DND-41 (cell line): Measurements from ENCODE around the gene KLF6.

ENCODE experiments used
- ATAC-seq: fragments of 200-7000 bp; cut with Tn5 transposase; 3 replicates; pipeline ENCODE4 v1.9.1; 2021; ENCODE audit warnings: low read depth; ENCODE audit not compliant: insufficient read depth
- DNase-seq: peaks from one replicate; pipeline ENCODE4 v3.0.0-alpha.2; 2020
- H2AFZ ChIP-seq: 2 replicates; pipeline ENCODE4 v1.6.0; 2012; ENCODE audit warnings: low read depth, low read length
- H3K27ac ChIP-seq: 2 replicates; pipeline ENCODE4 v1.5.1; 2012; ENCODE audit warnings: low read length, inconsistent platforms
- H3K27me3 ChIP-seq: fragments of 200-600 bp; sonication (generic); 2 replicates; pipeline ENCODE4 v1.6.0; 2012; ENCODE audit warnings: low read length, mild to moderate bottlenecking, inconsistent platforms; ENCODE audit not compliant: insufficient read depth, poor library complexity
- H3K36me3 ChIP-seq: 2 replicates; pipeline ENCODE4 v1.5.1; 2012; ENCODE audit warnings: low read length, inconsistent platforms; ENCODE audit not compliant: insufficient read depth
- H3K4me1 ChIP-seq: 2 replicates; pipeline ENCODE4 v1.5.1; 2012; ENCODE audit warnings: mild to moderate bottlenecking, low read length; ENCODE audit not compliant: insufficient read depth
- H3K4me2 ChIP-seq: 2 replicates; pipeline ENCODE4 v1.6.0; 2012; ENCODE audit warnings: mild to moderate bottlenecking, moderate library complexity, low read length, inconsistent platforms; ENCODE audit not compliant: insufficient read depth
- H3K4me3 ChIP-seq, 2 experiments: fragments of 200-600 bp in 1 of 2; shearing (Covaris generic) in 1 of 2; 2 replicates each; pipeline ENCODE4 v1.5.1; 2012 to 2016; ENCODE audit warnings: inconsistent platforms in 2 of 2, low read length in 2 of 2, mild to moderate bottlenecking in 2 of 2, low read depth in 1 of 2, moderate library complexity in 1 of 2
- H3K79me2 ChIP-seq: 2 replicates; pipeline ENCODE4 v1.6.0; 2012; ENCODE audit warnings: low read length, inconsistent platforms; ENCODE audit not compliant: insufficient read depth
- H3K9ac ChIP-seq: 2 replicates; pipeline ENCODE4 v1.6.0; 2012; ENCODE audit warnings: low read depth, mild to moderate bottlenecking, inconsistent platforms, low read length, moderate library complexity
- H3K9me3 ChIP-seq: 2 replicates; pipeline ENCODE4 v1.5.1; 2012; ENCODE audit warnings: low read length, moderate library complexity, mild to moderate bottlenecking, inconsistent platforms; ENCODE audit not compliant: insufficient read depth, severe bottlenecking
- H4K20me1 ChIP-seq: 2 replicates; pipeline ENCODE4 v1.6.0; 2012; ENCODE audit warnings: low read length; ENCODE audit not compliant: insufficient read depth
- CTCF ChIP-seq: IDR thresholded peaks from 2 replicates; pipeline ENCODE4 v1.5.1; 2012; ENCODE audit warnings: borderline replicate concordance, low read length, moderate library complexity, mild to moderate bottlenecking; ENCODE audit not compliant: poor library complexity, severe bottlenecking; ENCODE audit errors: extremely low read depth
- EZH2 ChIP-seq: IDR thresholded peaks from 3 replicates; pipeline ENCODE4 v1.6.1; 2012; ENCODE audit warnings: borderline replicate concordance, low read depth, mild to moderate bottlenecking, moderate library complexity, low read length, inconsistent platforms; ENCODE audit not compliant: severe bottlenecking

KLF6 gene

GRCh38 chr10:3832022-3832786, 47.2 kb upstream of the KLF6 start:
- Histone ChIP-seq H3K9me3 (no peaks in the 10 kb centered on the region), H3K4me3 (no peak overlapping the region), H3K36me3 (no peaks in the 10 kb centered on the region), H4K20me1 (no peaks in the 10 kb centered on the region), H2AFZ (no peak overlapping the region), H3K79me2 (no peaks in the 10 kb centered on the region), H3K9ac (no peak overlapping the region), H3K4me2 (no peak overlapping the region), H3K4me1 (peaks cover 18% of the 10 kb centered on the region), H3K27me3 (no peaks in the 10 kb centered on the region), H3K27ac (no peak overlapping the region)
- ATAC-seq, result no peak
- TF ChIP-seq EZH2 (no peak), CTCF (no peak)
- DNase-seq, result no peak

- no peak for ATAC-seq
- H3K9me3 ChIP-seq, result no peaks in the 10 kb centered on the region
- TF ChIP-seq CTCF, result no peak
- TF ChIP-seq EZH2, result no peak
- H3K4me1 ChIP-seq, result peaks cover 18% of the 10 kb centered on the region
- no peaks in the 10 kb centered on the region for H4K20me1 ChIP-seq
- no peaks in the 10 kb centered on the region for H3K36me3 ChIP-seq
- H3K27me3 ChIP-seq, result no peaks in the 10 kb centered on the region
- no peak overlapping the region for H3K27ac ChIP-seq
- H2AFZ ChIP-seq, result no peak overlapping the region
- no peak overlapping the region for H3K4me3 ChIP-seq
- H3K4me2 ChIP-seq, result no peak overlapping the region
- no peaks in the 10 kb centered on the region for H3K79me2 ChIP-seq
- no peak overlapping the region for H3K9ac ChIP-seq
- DNase-seq, result no peak
These were observed 46.6 kb upstream of the KLF6 start for GRCh38 chr10:3831608-3832007.

- Histone ChIP-seq H3K4me2 (no peak overlapping the region), H3K27me3 (no peaks in the 10 kb centered on the region), H3K79me2 (no peaks in the 10 kb centered on the region), H3K36me3 (no peaks in the 10 kb centered on the region), H3K4me3 (no peak overlapping the region), H4K20me1 (no peaks in the 10 kb centered on the region), H3K27ac (no peak overlapping the region), H3K4me1 (peaks cover 18% of the 10 kb centered on the region), H2AFZ (no peak overlapping the region), H3K9ac (no peak overlapping the region), H3K9me3 (no peaks in the 10 kb centered on the region)
- ATAC-seq (no peak), DNase-seq (no peak)
- TF ChIP-seq EZH2 (no peak), CTCF (no peak)
These were observed 45.9 kb upstream of the KLF6 start for GRCh38 chr10:3830946-3831345.
